PC-9 (cell line): ENCODE data around the gene GZMM. TPM values are rescaled to one million over a fixed set of nuclear protein-coding genes. Genes with fewer than 3 reads are reported as not detected.

Experiments
- BruUV-seq: library from RNA; stranded (reverse); fragments of 400-500 nt; replicated peaks from 2 replicates; lab custom pipeline; 2021; lab: Mats Ljungman, UMichigan
- CTCF ChIA-PET: fragments of 300-600 bp; sonication (Branson Sonifier 250); formaldehyde crosslinking; loops from one replicate; lab custom pipeline; 2022; ENCODE audit warnings: antibody characterized with exemption; lab: Charles Lee
- POLR2A ChIA-PET: fragments of 300-600 bp; sonication (Branson Sonifier 250); formaldehyde crosslinking; loops from one replicate; lab custom pipeline; 2022; ENCODE audit warnings: antibody characterized with exemption; ENCODE audit not compliant: unreplicated experiment; lab: Charles Lee
- DNase-seq, 2 experiments: peaks; one replicate each; pipeline versions ENCODE4 v3.0.0 to v3.0.0-alpha.2; 2015 to 2022; ENCODE audit warnings: mixed read lengths in 1 of 2
- H2AFZ ChIP-seq: fragments of 200-600 bp; sonication (generic); 2 replicates; pipeline ENCODE4 v1.8.1; 2017; ENCODE audit warnings: antibody characterized with exemption
- H3F3A ChIP-seq: fragments of 200-600 bp; sonication (generic); 2 replicates; pipeline ENCODE4 v1.8.1; 2017; ENCODE audit warnings: antibody characterized with exemption, mild to moderate bottlenecking, low read depth; ENCODE audit not compliant: insufficient read depth
- H3K27ac ChIP-seq: fragments of 200-600 bp; sonication (generic); 2 replicates; pipeline ENCODE4 v1.6.1; 2016; ENCODE audit warnings: mixed run types
- H3K27me3 ChIP-seq: fragments of 200-600 bp; sonication (generic); 2 replicates; pipeline ENCODE4 v1.6.1; 2016; ENCODE audit warnings: low read depth, mixed run types; ENCODE audit not compliant: insufficient read depth
- H3K36me3 ChIP-seq: fragments of 200-600 bp; sonication (generic); 2 replicates; pipeline ENCODE4 v1.6.1; 2016; ENCODE audit warnings: low read depth, mixed run types
- H3K4me1 ChIP-seq: fragments of 200-600 bp; sonication (generic); replicated peaks from 2 replicates; pipeline ENCODE4 v1.6.1; 2016; ENCODE audit warnings: mixed run types; ENCODE audit not compliant: insufficient read depth
- H3K4me2 ChIP-seq: fragments of 200-600 bp; sonication (generic); 2 replicates; pipeline ENCODE4 v1.6.1; 2017; ENCODE audit warnings: mixed run types
- H3K4me3 ChIP-seq: fragments of 200-600 bp; sonication (generic); 2 replicates; pipeline ENCODE4 v1.6.1; 2016; ENCODE audit warnings: mixed run types
- H3K79me2 ChIP-seq: fragments of 200-600 bp; sonication (generic); 2 replicates; pipeline ENCODE4 v1.6.1; 2017; ENCODE audit warnings: low read depth, mixed run types
- H3K9me2 ChIP-seq: fragments of 200-600 bp; sonication (generic); 2 replicates; pipeline ENCODE4 v1.8.1; 2017; ENCODE audit warnings: mild to moderate bottlenecking; ENCODE audit not compliant: insufficient read depth
- H3K9me3 ChIP-seq: fragments of 200-600 bp; sonication (generic); 2 replicates; pipeline ENCODE4 v1.8.1; 2016; ENCODE audit warnings: low read depth; ENCODE audit not compliant: insufficient read depth
- H4K20me1 ChIP-seq: fragments of 200-600 bp; sonication (generic); 2 replicates; pipeline ENCODE4 v1.8.1; 2017; ENCODE audit not compliant: insufficient read depth
- CTCF ChIP-seq: fragments of 200-600 bp; sonication (generic); conservative IDR thresholded peaks from 2 replicates; pipeline ENCODE4 v1.6.1; 2017; ENCODE audit warnings: mixed run types, antibody characterized with exemption, mild to moderate bottlenecking, moderate library complexity
- EZH2 ChIP-seq: fragments of 200-600 bp; sonication (generic); IDR thresholded peaks from 2 replicates; pipeline ENCODE4 v1.8.0; 2017; ENCODE audit warnings: antibody characterized with exemption, low read depth
- intact Hi-C: fragments of 100-400 bp; cut with micrococcal nuclease; formaldehyde crosslinking; loops from one replicate; pipeline ENCODE4 v1.10.0; 2022; ENCODE audit not compliant: unreplicated experiment
- total RNA-seq: library from RNA; stranded (reverse); gene quantifications from 2 replicates; pipeline ENCODE4 v1.2.3, GENCODE V29; 2021

The GZMM gene
- total RNA-seq, 1 experiment from 2014 or later: 0.39 TPM

DNA sequence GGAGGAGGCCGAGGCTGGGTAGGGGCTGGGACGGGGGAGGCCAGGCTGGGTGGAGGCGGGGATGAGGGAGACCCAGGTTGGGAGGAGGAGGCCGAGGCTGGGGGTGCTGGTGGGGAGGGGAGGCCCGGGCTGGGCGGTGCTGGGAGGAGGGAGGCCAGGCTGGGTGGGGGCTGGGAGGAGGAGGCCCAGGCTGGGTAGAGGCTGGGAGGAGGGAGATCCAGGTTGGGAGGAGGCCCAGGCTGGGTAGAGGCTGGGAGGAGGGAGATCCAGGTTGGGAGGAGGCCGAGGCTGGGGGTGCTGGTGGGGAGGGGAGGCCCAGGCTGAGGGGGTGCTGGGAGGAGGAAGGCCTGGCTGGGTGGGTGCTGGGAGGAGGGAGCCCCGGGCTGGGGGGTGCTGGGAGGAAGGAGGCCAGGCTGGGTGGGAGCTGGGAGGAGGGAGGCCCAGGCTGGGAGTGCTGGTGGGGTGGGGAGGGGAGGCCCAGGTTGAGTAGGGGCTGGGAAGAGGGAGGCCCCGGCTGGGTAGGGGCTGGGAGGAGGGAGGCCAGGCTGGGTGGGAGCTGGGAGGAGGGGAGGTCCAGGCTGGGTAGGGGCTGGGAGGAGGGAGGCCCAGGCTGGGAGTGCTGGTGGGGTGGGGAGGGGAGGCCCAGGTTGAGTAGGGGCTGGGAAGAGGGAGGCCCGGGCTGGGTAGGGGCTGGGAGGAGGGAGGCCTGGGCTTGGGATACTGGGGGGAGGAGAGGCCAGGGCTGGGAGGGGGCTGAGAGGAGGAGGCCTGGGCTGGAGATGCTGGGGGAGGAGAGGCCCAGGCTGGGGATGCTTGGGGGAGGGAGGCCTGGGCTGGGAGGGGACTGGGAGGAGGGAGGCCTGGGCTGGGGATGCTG, 25.9 kb upstream of the GZMM start:
- no TSS peak for BruUV-seq
- no peaks in the 10 kb centered on the region for H4K20me1 ChIP-seq
- no peak for TF ChIP-seq CTCF
- TF ChIP-seq EZH2: no peak
- H3K79me2 ChIP-seq: no peaks in the 10 kb centered on the region
- H2AFZ ChIP-seq: no peak overlapping the region
- POLR2A ChIA-PET: no interaction called here
- H3K4me3 ChIP-seq: no peak overlapping the region
- H3K9me2 ChIP-seq: no peaks in the 10 kb centered on the region
- intact Hi-C loops: no loop called here
- H3K27ac ChIP-seq: no peak overlapping the region
- no peaks in the 10 kb centered on the region for H3K36me3 ChIP-seq
- DNase-seq: no peak
- peaks cover 10% of the 10 kb centered on the region; the same call in 1 of the 2 replicates for H3F3A ChIP-seq
- H3K9me3 ChIP-seq: no peaks in the 10 kb centered on the region
- no peak overlapping the region for H3K4me2 ChIP-seq
- CTCF ChIA-PET: no interaction called here
- no peaks in the 10 kb centered on the region for H3K4me1 ChIP-seq
- H3K27me3 ChIP-seq: no peaks in the 10 kb centered on the region

GRCh38 chr19:518598-519231, 25.1 kb upstream of the GZMM start:
- POLR2A ChIA-PET: no interaction called here
- no peak for DNase-seq
- intact Hi-C loops: no loop called here
- H3K9me3 ChIP-seq: no peaks in the 10 kb centered on the region
- H2AFZ ChIP-seq: no peak overlapping the region
- no peaks in the 10 kb centered on the region for H4K20me1 ChIP-seq
- H3K4me2 ChIP-seq: no peak overlapping the region
- CTCF ChIA-PET: no interaction called here
- peaks cover 10% of the 10 kb centered on the region; the same call in 1 of the 2 replicates for H3F3A ChIP-seq
- no peaks in the 10 kb centered on the region for H3K79me2 ChIP-seq
- TF ChIP-seq CTCF (no peak), EZH2 (no peak)
- H3K9me2 ChIP-seq: no peaks in the 10 kb centered on the region
- H3K36me3 ChIP-seq: no peaks in the 10 kb centered on the region
- no peak overlapping the region for H3K27ac ChIP-seq
- H3K4me3 ChIP-seq: no peak overlapping the region
- no peaks in the 10 kb centered on the region for H3K4me1 ChIP-seq
- H3K27me3 ChIP-seq: no peaks in the 10 kb centered on the region
- no TSS peak for BruUV-seq

GRCh38 chr19:519449-519865, 24.4 kb upstream of the GZMM start:
- Histone ChIP-seq H2AFZ (no peak overlapping the region), H3K36me3 (no peaks in the 10 kb centered on the region), H3K9me3 (no peaks in the 10 kb centered on the region), H3K4me1 (no peaks in the 10 kb centered on the region), H3K9me2 (no peaks in the 10 kb centered on the region), H3K27me3 (no peaks in the 10 kb centered on the region), H3K4me2 (no peak overlapping the region), H3K27ac (no peak overlapping the region), H3K4me3 (no peak overlapping the region), H4K20me1 (no peaks in the 10 kb centered on the region), H3F3A (peaks cover 10% of the 10 kb centered on the region; the same call in 1 of the 2 replicates), H3K79me2 (no peaks in the 10 kb centered on the region)
- POLR2A ChIA-PET: no interaction called here
- CTCF ChIA-PET: no interaction called here
- no peak for TF ChIP-seq CTCF
- TF ChIP-seq EZH2: no peak
- intact Hi-C loops: no loop called here
- no peak for DNase-seq
- no TSS peak for BruUV-seq
